CD4-positive, alpha-beta T cell treated with Interleukin-17A for 4 hours (primary cell): ENCODE measurements around the gene MOV10L1.
"Not testable (repeated sequence)": the region's sequence is repeated elsewhere in the genome, so short reads cannot be mapped to it uniquely, and the experiment has no call there.

Experiments
- DNase-seq: peaks from one replicate; pipeline ENCODE4 v3.0.0-alpha.2; 2020; ENCODE audit warnings: mixed read lengths

Gene MOV10L1

DNA sequence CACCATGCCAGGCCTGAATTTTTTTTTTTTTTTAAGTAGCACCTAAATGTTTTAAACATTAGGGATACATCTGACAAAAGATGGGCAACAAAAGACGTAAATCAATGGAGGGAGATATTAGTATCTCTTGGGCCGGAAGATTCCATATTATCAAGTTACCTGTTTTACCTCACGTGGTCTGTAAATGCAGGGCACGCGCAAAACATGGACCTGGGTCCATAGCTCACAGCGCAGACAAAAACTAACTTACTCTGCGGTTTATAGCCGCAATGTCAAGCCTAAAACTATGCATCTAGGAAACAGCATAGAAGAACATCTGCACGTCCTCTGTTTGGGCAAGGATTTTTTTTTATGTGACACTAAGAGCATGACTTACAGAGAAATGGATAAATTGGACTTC is 49.2 kb downstream of the MOV10L1 start:
- no peak for DNase-seq

DNA sequence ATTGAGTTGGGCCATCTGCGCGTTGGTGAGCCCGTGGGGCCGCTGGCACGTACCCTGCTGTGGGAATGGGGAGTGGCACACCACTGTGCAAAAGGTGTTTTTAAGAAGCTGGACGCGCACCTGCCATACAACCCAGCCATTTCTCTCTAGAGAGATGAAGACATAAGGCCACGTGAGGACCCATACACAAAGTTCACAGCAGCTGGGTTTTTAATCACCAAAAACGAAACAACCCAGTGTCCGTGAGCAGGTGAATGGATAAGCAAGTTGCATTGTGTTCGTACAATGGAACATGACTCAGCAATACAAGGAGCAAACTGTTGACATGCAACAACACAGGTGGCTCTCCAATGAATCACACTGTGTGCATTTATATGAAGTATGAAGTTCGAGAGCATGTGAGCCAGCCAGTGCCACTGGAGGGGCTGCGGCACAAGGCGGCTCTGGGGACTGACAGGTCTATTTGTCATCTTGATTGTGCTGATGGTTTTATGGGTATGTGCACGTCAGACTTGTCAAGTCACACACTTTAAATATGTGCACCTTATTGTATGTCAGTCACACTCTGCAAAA is 50.1 kb downstream of the MOV10L1 start:
- no peak for DNase-seq

DNA sequence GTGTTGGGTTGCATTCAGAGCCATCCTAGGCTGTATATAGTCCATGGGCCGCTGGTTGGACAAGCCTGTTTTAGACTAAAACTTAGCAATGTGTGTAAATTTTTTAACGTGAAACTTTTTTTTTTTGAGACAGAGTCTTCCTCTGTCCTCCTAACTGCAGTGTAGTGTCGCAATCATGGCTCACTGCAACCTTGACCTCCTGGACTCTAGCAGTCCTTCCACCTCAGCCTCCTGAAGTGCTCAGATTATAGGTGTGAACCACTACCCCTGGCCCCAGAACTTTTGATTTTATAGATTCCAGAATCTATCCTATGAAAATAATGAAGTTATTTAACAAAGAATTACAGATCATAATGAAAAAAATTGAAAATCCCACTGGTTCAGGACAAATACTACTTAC is 50.8 kb downstream of the MOV10L1 start:
- no peak for DNase-seq

DNA sequence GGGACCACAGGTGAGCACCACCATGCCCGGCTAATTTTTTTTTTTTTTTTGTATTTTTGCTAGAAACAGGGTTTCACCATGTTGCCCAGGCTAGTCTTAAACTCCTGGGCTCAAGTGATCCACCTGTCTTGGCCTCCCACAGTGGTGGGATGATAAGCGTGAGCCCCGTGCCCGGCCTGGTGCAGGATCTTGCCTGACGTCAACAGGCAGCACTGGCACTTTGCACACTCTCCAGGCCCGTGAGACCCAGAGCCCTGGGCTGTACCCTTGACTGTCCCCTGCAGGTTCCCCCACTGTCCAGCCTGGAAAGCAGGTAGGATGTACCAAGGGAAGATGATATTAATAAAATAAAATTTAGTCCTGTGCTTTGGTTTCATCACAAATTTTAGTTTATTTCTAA is 51.7 kb downstream of the MOV10L1 start:
- DNase-seq, result no peak

DNA sequence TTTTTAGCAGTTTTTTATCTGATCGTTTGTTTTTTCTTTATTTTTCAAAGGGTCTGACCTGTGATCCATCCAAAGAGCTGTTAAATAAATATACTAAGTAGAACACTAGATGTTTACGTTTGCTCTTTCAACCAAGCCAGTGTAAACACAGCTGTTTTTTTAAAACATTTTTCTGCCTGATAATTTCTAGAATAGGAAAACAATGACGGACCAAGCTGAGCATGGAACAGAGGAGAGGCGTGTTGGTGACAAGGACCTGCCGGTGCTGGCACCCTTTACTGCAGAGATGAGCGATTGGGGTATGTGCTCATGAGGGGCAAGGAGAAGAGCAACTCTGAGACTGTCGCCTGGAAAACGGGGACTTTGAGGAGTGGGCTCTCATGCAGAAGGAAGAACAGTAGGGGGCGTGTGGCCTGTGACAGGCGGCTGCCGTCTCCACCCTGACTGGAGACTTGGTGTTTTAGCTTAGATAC is 52.1 kb downstream of the MOV10L1 start:
- DNase-seq, result no peak

DNA sequence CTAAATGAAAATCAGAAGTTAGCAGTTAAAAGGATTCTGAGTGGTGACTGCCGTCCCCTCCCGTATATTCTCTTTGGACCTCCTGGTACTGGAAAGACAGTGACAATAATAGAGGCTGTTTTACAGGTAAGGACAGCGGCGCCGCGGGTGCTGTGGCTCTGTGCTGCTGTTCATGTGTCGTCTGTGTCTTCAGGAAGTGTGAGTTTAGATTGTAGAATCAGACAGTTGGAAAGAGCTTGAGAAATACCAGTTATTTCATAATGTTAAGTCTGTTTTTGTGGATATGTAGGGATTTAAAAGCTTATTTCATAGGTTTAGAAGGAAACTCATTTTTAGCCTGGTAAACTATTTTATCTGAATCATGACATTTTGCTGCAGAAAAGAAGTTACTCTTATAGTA is 53.3 kb downstream of the MOV10L1 start:
- DNase-seq, result no peak

DNA sequence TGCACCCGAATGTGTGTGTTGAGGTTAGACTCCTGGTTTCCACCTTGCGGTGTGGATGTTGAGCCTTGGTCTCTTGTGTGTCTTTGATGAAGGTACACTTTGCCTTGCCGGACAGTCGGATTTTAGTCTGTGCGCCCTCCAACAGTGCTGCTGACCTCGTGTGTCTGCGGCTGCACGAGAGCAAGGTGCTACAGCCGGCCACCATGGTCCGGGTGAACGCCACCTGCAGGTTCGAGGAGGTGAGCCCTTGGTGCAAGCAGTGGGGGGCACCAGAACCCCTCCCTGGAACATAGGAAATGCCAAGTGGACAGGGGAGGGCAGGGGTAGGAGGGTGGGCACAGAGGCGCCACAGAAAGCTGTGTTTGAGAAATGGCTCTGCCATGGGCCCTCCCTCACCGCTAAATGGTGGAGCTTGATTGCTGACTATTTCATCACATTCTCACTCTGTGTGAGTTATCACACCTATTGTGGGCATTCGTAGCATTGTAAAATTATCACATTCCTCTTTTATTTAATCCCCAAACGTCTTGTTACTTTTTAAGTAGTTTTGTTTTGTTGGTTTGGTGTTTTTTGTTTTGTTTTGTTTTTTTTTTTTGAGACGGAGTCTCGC is 54.3 kb downstream of the MOV10L1 start:
- no peak for DNase-seq

DNA sequence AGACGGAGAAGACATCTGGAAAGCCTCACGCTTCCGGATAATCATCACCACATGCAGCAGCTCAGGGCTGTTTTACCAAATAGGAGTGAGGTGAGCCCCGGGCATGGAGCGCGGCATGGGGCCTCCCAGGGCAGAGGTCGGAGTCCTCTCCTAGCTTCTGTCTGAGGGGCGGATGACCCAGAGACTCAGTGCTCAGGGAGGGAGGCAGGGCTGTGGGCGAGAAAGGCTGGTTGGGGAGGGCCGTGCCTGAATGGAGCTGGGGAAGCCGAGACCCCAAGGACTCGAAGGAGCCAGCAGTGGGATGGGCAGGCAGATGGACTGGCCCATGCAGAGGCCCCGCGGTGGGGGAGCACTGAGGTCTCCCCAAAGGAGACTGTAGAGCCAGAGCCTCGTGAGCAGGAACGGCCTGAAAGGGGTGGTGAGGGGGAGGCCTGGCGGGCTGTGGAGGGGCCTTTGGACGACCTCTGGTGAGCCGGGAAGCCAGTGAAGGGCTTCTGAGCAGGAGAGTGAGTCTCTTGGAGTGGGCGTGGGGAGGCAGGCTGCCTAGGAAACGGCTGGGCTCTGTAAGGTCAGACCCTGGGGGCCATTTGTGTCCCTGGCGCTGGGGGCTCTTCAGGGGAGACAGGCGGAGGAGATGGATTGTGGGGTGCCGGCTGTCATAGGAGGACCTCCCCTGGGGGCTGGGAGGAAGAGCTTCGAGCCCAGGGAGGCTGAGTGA is 56.1 kb downstream of the MOV10L1 start:
- DNase-seq, result no peak

DNA sequence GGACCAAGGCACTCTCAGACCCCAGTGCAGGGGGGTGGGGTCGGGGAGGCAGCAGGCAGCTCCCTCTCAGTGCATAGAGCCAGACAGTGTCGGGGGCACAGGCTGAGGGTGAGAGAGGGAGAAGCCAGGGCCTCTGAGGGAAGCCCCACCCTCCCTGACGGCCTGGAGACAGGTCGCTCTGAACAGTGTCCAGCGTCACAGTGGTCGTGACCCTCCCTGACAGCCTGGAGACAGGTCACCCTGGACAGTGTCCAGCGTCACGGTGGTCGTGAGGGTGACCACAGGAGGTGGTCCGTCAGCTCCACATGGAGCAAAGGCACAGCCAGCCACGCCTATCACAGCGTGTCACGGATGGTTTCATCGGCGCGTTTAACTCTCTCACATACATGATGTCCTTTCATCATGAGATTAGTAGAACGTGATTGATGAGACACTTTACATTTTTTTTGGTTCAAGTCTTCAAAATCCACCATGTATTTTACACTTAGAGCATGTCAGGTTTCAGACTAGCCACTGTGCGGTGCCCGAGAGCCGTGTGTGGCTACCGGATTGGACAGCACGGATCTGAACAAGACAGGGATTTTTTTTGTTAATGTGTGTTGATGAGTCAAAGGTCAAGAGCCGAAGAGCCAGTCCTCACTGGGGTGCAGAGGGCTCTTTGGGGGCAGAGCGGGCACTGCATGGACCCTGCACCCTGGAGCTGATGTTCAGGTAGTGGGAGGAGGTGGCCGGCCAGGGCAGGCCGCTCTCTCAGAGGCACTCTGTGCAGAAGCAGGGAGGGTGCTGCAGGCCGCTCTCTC is 56.8 kb downstream of the MOV10L1 start:
- no peak for DNase-seq

DNA sequence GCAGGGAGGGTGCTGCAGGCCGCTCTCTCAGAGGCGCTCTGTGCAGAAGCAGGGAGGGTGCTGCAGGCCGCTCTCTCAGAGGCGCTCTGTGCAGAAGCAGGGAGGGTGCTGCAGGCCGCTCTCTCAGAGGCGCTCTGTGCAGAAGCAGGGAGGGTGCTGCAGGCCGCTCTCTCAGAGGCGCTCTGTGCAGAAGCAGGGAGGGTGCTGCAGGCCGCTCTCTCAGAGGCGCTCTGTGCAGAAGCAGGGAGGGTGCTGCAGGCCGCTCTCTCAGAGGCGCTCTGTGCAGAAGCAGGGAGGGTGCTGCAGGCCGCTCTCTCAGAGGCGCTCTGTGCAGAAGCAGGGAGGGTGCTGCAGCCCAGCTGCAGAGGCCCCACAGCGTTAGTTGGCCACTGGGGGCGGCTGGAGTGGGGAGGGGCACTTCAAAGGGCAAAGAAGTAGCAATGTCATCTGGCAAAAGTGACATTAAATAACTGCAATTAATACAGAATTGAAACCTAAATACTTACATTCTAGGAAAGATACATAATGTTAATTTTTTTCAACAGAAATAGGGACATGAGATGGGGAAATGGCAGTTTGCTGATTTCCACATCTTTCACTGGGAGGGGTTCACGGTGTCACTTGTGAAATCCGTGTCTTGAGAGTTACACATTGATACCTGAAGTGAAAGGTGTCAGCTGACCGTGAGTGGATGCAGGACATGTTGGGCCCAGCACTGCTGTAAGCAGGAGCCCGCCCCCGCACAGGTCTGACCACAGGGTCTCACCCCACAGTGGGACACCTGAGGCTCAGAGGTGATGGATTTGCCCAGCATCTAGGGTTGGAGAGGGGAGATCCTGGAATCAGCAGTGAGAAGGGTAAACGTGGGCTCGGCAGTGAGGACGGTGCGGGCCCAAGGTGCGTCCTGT is 57.7 kb downstream of the MOV10L1 start:
- DNase-seq, result not testable (repeated sequence)

DNA sequence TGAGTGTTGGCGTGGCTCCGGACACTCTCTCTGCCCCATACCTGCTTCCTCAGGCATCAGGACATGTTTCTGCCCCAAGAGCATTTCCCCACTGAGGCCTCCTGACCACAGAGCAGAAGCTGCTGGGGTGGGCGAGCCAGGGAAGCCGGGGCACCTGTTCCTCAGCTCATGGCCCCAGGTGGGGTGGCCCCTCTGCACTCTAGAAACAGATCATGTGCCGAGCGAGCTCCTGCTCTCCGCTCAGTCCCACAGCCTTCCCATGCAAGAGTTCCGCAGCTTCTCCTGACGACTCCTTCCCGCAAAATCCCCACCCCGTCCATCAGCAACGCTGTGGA is 58.3 kb downstream of the MOV10L1 start:
- no peak for DNase-seq

DNA sequence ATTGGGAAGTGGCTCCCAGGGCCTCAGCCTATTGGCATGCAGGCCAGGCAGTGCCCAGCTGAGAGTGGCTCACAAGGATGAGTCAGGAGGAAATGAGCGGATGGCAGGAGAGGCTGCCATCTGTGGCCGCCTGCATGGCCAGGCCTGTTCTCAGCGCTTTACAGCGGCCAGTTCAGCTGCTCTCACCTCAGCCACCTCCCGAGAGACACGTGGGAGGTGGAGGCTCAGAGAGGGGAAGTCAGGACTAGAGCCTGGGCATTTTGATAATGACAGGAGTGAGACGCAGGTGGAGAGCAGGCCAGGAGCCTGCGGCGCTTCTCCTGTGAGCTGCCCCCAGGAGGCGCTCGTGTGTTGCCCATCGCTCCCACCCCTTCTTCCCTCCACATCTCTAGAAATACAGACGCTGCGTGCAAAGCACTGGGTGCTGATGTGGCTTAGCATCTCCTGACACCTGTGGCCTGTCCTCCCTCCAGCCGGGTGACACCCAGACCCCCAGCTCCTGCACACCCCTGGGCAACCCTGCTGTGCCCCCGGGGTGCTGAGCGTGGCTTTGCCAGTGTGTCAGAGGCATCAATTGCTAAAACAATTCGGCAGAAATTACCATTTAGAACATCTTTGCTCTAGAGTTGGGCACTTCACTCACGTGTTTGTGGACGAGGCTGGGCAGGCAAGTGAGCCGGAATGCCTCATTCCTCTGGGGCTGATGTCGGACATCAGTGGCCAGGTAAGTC is 59.4 kb downstream of the MOV10L1 start:
- DNase-seq, result peak; percentile 83

DNA sequence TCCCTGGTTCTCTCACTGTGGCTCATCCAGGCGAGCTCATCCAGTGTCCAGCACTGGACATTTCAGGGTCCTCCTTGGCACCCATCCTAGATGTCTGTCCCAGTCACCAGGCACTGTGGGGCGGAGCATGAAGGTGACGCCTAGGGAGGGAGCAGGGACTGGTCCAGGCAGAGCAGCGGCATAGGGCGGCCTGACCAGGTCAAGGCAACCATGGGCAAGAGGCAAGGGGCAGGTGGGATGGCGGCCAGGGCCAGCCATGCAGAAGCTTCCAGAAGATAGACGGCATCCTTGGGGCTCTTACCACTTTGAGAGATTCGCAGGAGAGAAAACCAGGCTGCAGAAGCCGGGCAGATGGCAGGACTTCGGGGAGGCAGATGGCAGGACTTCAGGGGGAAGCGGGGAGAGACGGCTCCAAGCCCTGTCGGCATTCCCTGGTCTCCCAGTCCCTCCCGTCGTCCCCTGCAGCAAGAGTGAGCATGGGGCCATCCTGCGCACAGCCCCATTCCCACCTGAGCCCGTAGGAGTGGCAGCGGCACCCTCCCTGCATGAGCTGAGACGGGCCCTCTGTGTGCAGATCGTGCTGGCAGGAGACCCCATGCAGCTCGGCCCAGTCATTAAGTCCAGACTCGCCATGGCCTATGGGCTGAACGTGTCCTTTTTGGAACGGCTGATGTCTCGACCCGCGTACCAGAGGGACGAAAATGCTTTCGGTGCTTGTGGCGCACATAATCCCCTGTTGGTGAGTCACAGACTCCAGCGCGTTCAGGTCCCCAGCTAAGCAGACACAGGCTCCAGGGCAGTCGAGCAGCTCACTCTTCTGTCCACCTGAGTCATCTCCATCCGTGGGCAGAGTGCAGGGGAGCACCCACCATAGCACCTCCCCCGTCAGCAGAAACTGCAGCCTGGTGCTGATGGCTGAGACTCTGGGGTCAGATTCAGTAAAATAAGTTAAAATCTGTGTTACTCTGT is 60.6 kb downstream of the MOV10L1 start:
- no peak for DNase-seq

DNA sequence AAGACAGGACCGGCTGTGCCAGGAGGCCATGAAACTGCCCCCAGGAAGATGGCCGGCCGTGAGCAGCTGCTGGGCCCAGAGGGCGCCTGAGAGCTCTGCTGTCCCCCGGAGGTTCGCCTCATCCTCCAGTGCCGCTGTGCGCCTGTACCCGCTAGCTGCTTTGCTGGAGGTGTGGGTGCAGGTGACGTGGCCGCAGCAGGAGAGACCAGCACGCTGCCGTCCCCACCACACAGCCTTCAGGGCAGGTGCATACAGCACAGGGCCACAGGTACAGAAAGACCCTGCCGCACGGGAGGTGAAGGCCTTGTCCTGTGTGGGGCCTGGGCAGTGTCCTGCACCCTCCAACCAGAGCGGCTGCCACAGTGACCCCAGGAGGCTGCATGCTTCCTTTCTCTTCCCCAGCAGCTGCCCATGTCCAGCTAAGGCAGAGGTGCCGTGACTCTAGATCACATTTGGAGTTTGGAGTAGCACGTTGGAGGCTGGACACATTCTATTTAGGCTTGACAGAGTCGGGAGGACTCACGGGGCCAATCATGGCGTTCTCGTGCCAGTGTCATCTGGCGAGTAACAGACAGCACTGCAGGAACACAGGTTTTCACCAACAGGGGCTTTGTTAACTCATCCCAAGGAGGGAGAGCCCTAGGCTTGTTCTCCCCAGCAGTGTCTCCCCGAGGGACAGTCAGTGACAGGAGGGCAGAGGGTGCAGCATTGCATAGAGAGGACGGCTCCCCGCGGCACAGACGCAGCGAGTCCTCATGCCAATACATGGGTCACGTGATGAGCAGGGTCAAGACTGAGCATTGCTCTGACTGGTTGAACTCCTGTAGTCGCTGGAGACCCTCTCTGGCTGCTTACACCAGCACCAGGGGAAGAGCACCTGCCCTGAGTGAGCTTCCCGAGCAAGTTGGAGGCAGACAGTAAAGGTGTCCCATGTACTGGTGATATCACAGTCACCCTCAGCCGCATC is 62.0 kb downstream of the MOV10L1 start:
- DNase-seq, result no peak

DNA sequence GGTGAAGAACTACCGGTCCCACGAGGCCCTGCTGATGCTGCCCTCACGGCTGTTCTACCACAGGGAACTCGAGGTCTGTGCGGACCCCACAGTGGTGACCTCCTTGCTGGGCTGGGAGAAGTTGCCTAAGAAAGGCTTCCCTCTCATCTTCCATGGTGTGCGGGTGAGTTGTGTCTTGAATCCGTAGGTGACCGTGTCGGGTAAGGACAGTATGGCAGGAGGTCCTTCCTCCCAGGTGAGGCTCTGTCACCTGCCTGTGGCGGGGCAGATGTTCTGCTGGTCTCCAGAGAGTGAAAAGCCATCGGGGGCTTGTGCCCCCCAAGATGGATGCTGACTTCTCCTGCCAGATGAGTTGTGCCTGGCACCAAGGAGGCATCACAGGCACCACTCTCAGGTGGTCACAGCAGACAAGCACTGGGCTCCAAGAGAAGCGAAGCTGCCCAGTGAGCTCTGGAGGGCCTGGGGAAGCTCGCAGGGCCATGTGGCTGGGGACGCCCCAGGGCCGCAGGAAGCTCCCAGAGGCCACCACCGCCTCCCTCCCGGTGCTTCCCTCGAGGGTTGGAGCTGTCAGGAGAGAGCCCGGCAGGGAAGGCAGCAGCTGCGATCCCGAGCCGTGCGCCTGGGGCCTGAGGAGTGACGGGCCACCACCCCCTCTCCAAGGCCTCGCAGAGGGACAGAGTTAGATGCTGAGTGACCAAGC is 63.4 kb downstream of the MOV10L1 start:
- no peak for DNase-seq

DNA sequence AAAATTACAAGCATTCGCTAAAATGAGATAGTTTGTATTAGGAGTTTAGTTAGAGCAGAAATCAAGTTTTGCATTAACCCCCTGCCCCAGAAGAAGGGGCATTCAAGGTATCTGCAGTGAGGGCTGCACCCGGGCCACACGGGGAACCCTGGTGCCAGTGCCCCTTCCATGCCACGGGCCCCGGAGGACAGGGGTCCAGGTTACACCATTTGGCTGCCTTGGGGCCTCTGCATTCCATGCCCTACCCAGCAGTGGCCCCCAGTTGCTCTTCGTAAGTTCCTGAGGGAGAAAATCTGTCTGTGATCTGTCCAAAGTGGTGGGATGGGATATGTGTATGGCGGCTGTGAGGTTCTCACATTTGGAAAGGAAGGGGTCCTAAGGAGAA is 63.9 kb downstream of the MOV10L1 start:
- no peak for DNase-seq

DNA sequence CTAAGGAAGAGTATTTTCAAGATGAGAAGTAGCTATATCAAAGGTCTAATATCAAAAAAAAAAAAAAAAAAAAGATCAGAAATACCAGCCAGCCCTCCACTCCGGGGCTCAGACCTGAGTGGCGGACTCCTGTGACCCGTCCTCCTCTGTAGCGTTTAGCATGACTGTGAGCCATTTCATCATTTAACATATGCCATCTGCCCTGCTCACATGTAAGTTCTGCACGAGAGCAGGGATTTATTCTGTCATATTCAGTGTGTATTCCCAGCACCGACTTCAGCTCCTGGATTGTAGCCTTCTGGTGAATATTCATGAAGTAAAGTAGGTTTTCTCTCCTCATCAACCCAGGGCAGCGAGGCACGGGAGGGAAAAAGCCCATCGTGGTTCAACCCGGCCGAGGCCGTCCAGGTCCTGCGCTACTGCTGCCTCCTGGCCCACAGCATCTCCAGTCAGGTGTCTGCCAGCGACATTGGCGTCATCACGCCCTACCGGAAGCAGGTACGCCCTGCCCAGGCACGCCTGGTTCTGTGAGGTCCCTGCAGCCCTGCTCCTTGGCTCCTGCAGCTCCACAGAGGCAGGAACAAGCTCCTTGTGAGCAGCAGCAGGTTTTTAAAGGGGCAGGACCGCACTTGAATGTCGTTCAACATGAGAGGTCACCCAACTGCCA is 68.0 kb downstream of the MOV10L1 start:
- DNase-seq, result no peak

DNA sequence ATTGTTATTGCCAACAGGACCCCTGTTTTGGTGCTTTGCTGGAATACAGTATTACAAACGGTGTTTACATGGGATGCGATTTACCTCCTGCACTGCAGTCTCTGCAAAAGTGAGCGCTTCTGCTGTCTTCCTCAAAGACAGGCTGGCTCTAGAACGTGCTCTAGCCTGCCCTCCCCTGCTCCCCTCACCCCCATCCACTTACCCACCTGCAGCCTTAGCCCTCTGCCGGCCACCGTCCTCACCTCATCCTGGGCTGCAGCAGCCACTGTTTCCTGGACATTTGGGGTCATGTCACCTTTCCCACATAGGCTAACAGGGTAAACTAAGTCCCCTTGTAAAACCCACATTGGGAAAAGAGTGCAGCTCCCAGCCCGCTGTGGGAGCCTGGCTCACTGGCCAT is 71.1 kb downstream of the MOV10L1 start:
- DNase-seq, result no peak
